WTC11 (cell line): ENCODE measurements around the gene COX6A1. TPM values are rescaled to one million over a fixed set of nuclear protein-coding genes. Genes with fewer than 3 reads are reported as not detected.

Experiments used
- ATAC-seq: fragments of 200-7000 bp; cut with Tn5 transposase; 2 replicates; pipeline ENCODE4 v1.10.0; 2021; ENCODE audit warnings: mild to moderate bottlenecking, moderate library complexity
- CTCF ChIA-PET: fragments of 300-600 bp; sonication (Branson Sonifier 250); formaldehyde crosslinking; loops from one replicate; lab custom pipeline; 2021; ENCODE audit warnings: antibody characterized with exemption; lab: Charles Lee
- POLR2A ChIA-PET: fragments of 350-600 bp; sonication (Branson Sonifier 250); formaldehyde crosslinking; loops from one replicate; lab custom pipeline; 2021; ENCODE audit warnings: antibody characterized with exemption; lab: Charles Lee
- DNase-seq: peaks from one replicate; pipeline ENCODE4 v3.0.0; 2021; ENCODE audit warnings: low spot score
- H3K27ac Mint-ChIP-seq: 2 replicates; pipeline ENCODE4 v1.8.0; 2021; ENCODE audit warnings: mixed read lengths
- H3K27me3 Mint-ChIP-seq: 2 replicates; pipeline ENCODE4 v1.8.0; 2021; ENCODE audit warnings: low read depth, mild to moderate bottlenecking, moderate library complexity, mixed read lengths
- H3K36me3 Mint-ChIP-seq: 2 replicates; pipeline ENCODE4 v1.8.0; 2021; ENCODE audit warnings: mixed read lengths
- H3K4me1 Mint-ChIP-seq: 2 replicates; pipeline ENCODE4 v1.8.0; 2022; ENCODE audit warnings: mixed read lengths
- H3K4me3 Mint-ChIP-seq: 2 replicates; pipeline ENCODE4 v1.8.0; 2021; ENCODE audit warnings: mild to moderate bottlenecking, moderate library complexity, mixed read lengths
- H3K9me3 Mint-ChIP-seq: 2 replicates; pipeline ENCODE4 v1.8.0; 2021; ENCODE audit warnings: mixed read lengths
- ESRRA ChIP-seq: sonication (generic); formaldehyde crosslinking; IDR thresholded peaks from 2 replicates; pipeline ENCODE4 v1.8.1; 2022; ENCODE audit warnings: mild to moderate bottlenecking, missing genetic modification reagents, borderline replicate concordance
- FOXK1 ChIP-seq: sonication (generic); formaldehyde crosslinking; IDR thresholded peaks from 2 replicates; pipeline ENCODE4 v1.8.0; 2022; ENCODE audit warnings: mild to moderate bottlenecking, moderate library complexity, missing genetic modification reagents
- GRHL2 ChIP-seq: fragments of 250-450 bp; sonication (Bioruptor Pico); IDR thresholded peaks from 2 replicates; pipeline ENCODE4 v1.8.0; 2022; ENCODE audit warnings: mild to moderate bottlenecking, moderate library complexity; ENCODE audit not compliant: insufficient replicate concordance, severe bottlenecking
- RELA ChIP-seq: sonication (generic); formaldehyde crosslinking; IDR thresholded peaks from 2 replicates; pipeline ENCODE4 v1.8.1; 2022; ENCODE audit warnings: missing genetic modification reagents, mild to moderate bottlenecking, borderline replicate concordance
- SMAD3 ChIP-seq: sonication (generic); formaldehyde crosslinking; IDR thresholded peaks from 2 replicates; pipeline ENCODE4 v1.8.0; 2022; ENCODE audit warnings: missing genetic modification reagents, mild to moderate bottlenecking, borderline replicate concordance
- SMAD4 ChIP-seq: sonication (generic); formaldehyde crosslinking; IDR thresholded peaks from 2 replicates; pipeline ENCODE4 v1.8.0; 2022; ENCODE audit warnings: mild to moderate bottlenecking, missing genetic modification reagents
- TEAD1 ChIP-seq: sonication (generic); formaldehyde crosslinking; IDR thresholded peaks from 2 replicates; pipeline ENCODE4 v1.8.0; 2022; ENCODE audit warnings: mild to moderate bottlenecking, missing genetic modification reagents
- ZNF121 ChIP-seq: sonication (generic); formaldehyde crosslinking; IDR thresholded peaks from 2 replicates; pipeline ENCODE4 v1.8.0; 2023; ENCODE audit warnings: missing genetic modification reagents
- ZNF423 ChIP-seq: fragments of 250-450 bp; sonication (Bioruptor Pico); IDR thresholded peaks from 2 replicates; pipeline ENCODE4 v2.1.2; 2022; ENCODE audit warnings: mild to moderate bottlenecking, moderate library complexity
- total RNA-seq: library from RNA; stranded (reverse); gene quantifications from 3 replicates; pipeline ENCODE4 v1.2.3, GENCODE V29; 2021
- TF ChIP-seq, protein P1 (sequence below): sonication (generic); formaldehyde crosslinking; IDR thresholded peaks from 2 replicates; pipeline ENCODE4 v1.8.1; 2023; ENCODE audit warnings: mild to moderate bottlenecking, missing genetic modification reagents, moderate library complexity
- TF ChIP-seq, protein P2 (sequence below): fragments of 200-600 bp; IDR thresholded peaks from 2 replicates; pipeline ENCODE4 v1.8.0; 2022; ENCODE audit warnings: antibody characterized with exemption
- TF ChIP-seq, protein P3 (sequence below): sonication (generic); formaldehyde crosslinking; IDR thresholded peaks from 2 replicates; pipeline ENCODE4 v1.8.0; 2023; ENCODE audit warnings: missing genetic modification reagents
- TF ChIP-seq, protein P4 (sequence below): sonication (generic); formaldehyde crosslinking; IDR thresholded peaks from 2 replicates; pipeline ENCODE4 v1.8.1; 2022; ENCODE audit warnings: mild to moderate bottlenecking, moderate library complexity, missing genetic modification reagents

The COX6A1 gene
- total RNA-seq, 1 experiment from 2014 or later, result 573 TPM

DNA sequence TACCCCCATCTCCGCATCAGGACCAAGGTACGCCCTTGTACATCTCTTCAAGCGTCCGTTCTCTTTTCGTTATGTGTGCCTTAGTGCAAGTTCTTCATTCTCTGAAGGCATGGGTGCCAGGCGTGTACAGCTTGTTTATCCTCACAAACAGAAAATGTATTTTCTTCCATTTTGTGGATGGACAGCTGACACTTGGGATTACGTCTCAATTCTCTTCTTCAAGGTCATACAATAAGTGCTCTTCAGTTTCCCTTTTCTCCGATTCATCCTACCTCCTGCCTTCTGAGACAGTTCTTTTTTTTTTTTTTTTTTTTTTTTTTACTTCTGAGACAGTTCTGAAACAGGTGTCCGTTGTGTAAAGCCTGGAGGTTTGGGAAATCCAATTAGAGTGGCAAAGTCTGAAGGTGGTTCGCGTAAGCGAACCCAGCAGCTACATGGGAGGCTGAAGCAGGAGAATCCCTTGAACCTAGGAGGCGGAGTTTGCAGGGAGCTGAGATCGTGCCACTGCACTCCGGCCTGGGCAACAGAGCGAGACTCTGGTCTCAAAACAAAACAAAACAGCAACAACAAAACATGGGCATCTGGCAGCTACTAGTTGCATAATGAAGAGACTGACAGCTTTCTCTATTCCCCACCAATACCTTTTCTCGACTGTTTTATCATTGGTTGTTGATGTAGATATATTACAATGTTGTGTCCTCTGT, 734 bp downstream of the COX6A1 start:
- peak overlapping the region; percentile 99 for H3K27ac Mint-ChIP-seq
- ChIA-PET CTCF (interaction anchor here (0.6 to 4.2 kb wide), 14 partner anchors 9 to 203 kb away, joined by 3 to 22 read pairs (median 4); partner anchors contain the start of genes POP5, SIRT4 and SRSF9), POLR2A (interaction anchor here (0.5 to 1.4 kb wide), 8 partner anchors 16 to 1135 kb away, joined by 3 to 8 read pairs (median 4); partner anchors contain the start of gene RPLP0)

DNA sequence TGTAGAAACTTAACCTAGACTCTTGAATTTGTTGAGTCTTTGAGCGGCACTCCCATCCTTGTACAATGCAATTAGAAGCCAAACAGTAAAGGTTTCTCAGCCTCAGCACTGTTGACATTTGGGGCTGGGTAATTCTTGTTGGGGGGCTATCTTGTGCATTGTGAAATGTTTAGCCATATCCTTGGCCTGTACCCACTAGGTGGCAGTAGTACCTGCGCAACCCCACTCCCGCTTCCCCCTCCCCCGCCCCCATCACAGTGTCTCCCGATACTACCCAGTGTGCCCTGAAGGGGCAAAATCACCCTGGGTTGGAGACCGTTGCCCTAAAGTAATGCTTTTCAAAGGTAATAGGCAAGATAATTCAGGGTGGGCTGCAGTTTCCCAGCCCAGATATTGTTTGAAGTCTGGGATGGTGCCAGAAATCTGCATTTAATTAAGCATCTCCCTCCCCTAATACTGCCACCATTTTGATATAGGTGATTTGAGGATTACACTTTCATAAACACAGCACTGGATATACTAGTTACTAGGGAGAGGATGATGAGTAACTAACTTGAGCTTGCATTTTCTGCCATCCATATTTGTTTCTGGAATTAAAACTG, 1.8 kb downstream of the COX6A1 start:
- ChIA-PET POLR2A (interaction anchor here (0.5 kb wide), 1 partner anchor 117 kb away, joined by 4 read pairs; no protein-coding TSS in a partner anchor), CTCF (interaction anchor here (1.2 to 1.6 kb wide), 5 partner anchors 28 to 138 kb away, joined by 3 to 6 read pairs (median 4); partner anchors contain the start of gene SIRT4)
- peak overlapping the region; percentile 36; the same call in 1 of the 2 replicates for H3K27ac Mint-ChIP-seq

More for the DNA sequence above, 734 bp downstream of the COX6A1 start:
- Mint-ChIP-seq H3K4me1 (peaks cover 14% of the 10 kb centered on the region), H3K9me3 (no peaks in the 10 kb centered on the region), H3K27me3 (no peaks in the 10 kb centered on the region), H3K4me3 (peak overlapping the region; percentile 94), H3K36me3 (peaks cover 27% of the 10 kb centered on the region)
- DNase-seq, result no peak
- no peak for ATAC-seq
- TF ChIP-seq ZNF121 (CRISPR knock-in tag), result 0 out of 2 replicates have a peak, but pooled peaks have one; percentile 2
- TF ChIP-seq ESRRA (CRISPR knock-in tag), result no peak

DNA sequence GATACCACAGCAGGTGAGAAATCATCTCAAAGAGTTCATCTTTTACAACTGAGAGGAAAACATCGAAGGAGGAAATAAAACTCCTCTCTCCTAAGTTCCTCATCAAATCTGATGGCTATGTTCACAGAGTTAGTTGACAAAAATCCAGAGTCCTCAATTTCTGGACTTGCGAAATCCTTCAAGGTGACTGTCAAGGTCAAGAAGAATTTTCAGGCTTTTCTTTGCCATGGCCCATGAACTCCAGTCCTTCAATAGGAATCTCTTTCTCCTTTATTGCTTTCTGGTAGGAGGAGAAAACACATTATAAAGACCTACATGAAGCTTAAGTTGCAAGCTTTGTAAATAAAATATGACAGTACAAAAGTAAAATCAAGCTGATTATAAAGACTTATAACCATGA, 6.8 kb downstream of the COX6A1 start:
- CTCF ChIA-PET, result interaction anchor here (1.0 to 2.6 kb wide), 3 partner anchors 13 to 88 kb away, joined by 4 to 11 read pairs (median 4); no protein-coding TSS in a partner anchor
- POLR2A ChIA-PET, result no interaction called here
- peaks cover 24% of the 10 kb centered on the region for H3K4me1 Mint-ChIP-seq
- H3K36me3 Mint-ChIP-seq, result peaks cover 60% of the 10 kb centered on the region
- no peak for ATAC-seq
- H3K9me3 Mint-ChIP-seq, result no peaks in the 10 kb centered on the region
- peak overlapping the region; percentile 99 for H3K4me3 Mint-ChIP-seq
- H3K27ac Mint-ChIP-seq, result no peak overlapping the region
- no peak for TF ChIP-seq SMAD4
- H3K27me3 Mint-ChIP-seq, result no peaks in the 10 kb centered on the region
- no peak for DNase-seq

More for the DNA sequence above, 1.8 kb downstream of the COX6A1 start:
- H3K27me3 Mint-ChIP-seq, result no peaks in the 10 kb centered on the region
- H3K9me3 Mint-ChIP-seq, result no peaks in the 10 kb centered on the region
- H3K36me3 Mint-ChIP-seq, result peaks cover 38% of the 10 kb centered on the region
- peak; percentile 36 for ATAC-seq
- TF ChIP-seq, protein P1, sequence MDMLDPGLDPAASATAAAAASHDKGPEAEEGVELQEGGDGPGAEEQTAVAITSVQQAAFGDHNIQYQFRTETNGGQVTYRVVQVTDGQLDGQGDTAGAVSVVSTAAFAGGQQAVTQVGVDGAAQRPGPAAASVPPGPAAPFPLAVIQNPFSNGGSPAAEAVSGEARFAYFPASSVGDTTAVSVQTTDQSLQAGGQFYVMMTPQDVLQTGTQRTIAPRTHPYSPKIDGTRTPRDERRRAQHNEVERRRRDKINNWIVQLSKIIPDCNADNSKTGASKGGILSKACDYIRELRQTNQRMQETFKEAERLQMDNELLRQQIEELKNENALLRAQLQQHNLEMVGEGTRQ, result no peak
- TF ChIP-seq, protein P2, sequence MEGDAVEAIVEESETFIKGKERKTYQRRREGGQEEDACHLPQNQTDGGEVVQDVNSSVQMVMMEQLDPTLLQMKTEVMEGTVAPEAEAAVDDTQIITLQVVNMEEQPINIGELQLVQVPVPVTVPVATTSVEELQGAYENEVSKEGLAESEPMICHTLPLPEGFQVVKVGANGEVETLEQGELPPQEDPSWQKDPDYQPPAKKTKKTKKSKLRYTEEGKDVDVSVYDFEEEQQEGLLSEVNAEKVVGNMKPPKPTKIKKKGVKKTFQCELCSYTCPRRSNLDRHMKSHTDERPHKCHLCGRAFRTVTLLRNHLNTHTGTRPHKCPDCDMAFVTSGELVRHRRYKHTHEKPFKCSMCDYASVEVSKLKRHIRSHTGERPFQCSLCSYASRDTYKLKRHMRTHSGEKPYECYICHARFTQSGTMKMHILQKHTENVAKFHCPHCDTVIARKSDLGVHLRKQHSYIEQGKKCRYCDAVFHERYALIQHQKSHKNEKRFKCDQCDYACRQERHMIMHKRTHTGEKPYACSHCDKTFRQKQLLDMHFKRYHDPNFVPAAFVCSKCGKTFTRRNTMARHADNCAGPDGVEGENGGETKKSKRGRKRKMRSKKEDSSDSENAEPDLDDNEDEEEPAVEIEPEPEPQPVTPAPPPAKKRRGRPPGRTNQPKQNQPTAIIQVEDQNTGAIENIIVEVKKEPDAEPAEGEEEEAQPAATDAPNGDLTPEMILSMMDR, result peak; percentile 54; the same call in 1 of the 2 replicates
- TF ChIP-seq, all 79 proteins: peak for 1
- peaks cover 19% of the 10 kb centered on the region for H3K4me1 Mint-ChIP-seq
- DNase-seq, result peak; percentile 76
- peak overlapping the region; percentile 36; the same call in 1 of the 2 replicates for H3K4me3 Mint-ChIP-seq

DNA sequence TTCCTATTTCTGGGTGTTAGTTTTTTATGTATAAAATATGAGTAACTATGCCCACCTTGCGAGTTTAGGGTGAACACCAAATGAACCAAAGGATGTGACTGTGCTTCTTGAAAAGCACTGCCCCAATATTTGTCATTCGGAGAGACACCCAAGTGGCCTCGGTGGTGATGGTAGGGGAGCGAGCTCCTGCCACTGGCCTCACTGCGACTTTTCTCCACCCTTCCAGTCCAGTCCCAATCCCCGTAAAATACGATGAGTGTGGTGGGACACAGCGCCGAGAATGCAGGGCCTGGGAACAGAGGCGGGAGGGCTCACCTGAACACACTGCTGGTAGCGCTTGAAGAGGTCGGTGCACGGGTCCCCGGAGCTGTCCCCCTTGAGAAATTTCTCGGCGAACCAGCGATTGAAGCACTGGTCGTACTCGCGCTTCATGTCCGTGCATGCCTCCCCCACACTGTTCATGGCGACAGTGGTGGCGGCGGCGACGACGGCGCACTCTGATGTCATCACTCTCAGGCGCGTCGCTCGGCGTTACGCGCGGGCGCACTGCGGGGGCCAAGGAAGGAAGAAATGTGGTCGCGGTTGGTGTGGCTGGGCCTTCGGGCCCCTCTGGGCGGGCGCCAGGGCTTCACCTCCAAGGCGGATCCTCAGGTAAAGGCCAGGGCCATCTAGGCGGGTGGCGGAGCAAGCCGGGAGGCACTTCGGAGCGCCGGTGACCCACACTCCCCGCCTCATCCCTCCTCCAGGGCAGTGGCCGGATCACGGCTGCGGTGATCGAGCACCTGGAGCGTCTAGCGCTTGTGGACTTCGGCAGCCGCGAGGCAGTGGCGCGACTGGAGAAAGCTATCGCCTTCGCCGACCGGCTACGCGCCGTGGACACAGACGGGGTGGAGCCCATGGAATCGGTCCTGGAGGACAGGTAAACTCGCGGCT, 8.3 kb downstream of the COX6A1 start, which contains the start of the genes GATC and TRIAP1:
TSS of gene GATC (plus strand) at position 534 of the 933 bp plus-strand sequence. CDS start at position 571, 37 bp downstream.
TSS of gene TRIAP1 (minus strand) at position 474 of the 933 bp plus-strand sequence. CDS start at position 462, 12 bp downstream.
- H3K36me3 Mint-ChIP-seq, result peaks cover 51% of the 10 kb centered on the region
- peaks cover 18% of the 10 kb centered on the region for H3K4me1 Mint-ChIP-seq
- CTCF ChIA-PET, result interaction anchor here (0.8 to 1.3 kb wide), 3 partner anchors 11 to 89 kb away, joined by 4 read pairs; no protein-coding TSS in a partner anchor
- TF ChIP-seq RELA (CRISPR knock-in tag) (no peak), TEAD1 (CRISPR knock-in tag) (peak; percentile 96), GRHL2 (no peak), SMAD3 (CRISPR knock-in tag) (peak; percentile 72; the same call in 1 of the 2 replicates), ZNF423 (CRISPR knock-in tag) (no peak), FOXK1 (CRISPR knock-in tag) (peak; percentile 99)
- TF ChIP-seq, protein P3, sequence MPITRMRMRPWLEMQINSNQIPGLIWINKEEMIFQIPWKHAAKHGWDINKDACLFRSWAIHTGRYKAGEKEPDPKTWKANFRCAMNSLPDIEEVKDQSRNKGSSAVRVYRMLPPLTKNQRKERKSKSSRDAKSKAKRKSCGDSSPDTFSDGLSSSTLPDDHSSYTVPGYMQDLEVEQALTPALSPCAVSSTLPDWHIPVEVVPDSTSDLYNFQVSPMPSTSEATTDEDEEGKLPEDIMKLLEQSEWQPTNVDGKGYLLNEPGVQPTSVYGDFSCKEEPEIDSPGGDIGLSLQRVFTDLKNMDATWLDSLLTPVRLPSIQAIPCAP (CRISPR knock-in tag), result peak; percentile 88
- TF ChIP-seq, protein P4, sequence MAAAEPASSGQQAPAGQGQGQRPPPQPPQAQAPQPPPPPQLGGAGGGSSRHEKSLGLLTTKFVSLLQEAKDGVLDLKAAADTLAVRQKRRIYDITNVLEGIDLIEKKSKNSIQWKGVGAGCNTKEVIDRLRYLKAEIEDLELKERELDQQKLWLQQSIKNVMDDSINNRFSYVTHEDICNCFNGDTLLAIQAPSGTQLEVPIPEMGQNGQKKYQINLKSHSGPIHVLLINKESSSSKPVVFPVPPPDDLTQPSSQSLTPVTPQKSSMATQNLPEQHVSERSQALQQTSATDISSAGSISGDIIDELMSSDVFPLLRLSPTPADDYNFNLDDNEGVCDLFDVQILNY (CRISPR knock-in tag), result peak; percentile 41; the same call in 1 of the 2 replicates
- TF ChIP-seq, protein P1, result peak; percentile 39; the same call in 1 of the 2 replicates

More for the DNA sequence above, 8.3 kb downstream of the COX6A1 start, which contains the start of the genes GATC and TRIAP1:
- ATAC-seq (peak; percentile 85), DNase-seq (peak; percentile 89)
- H3K27ac Mint-ChIP-seq, result peak within 1 kb of the TSS; percentile 99
- peak within 1 kb of the TSS; percentile 99 for H3K4me3 Mint-ChIP-seq
- no peaks in the 10 kb centered on the region for H3K9me3 Mint-ChIP-seq
- POLR2A ChIA-PET, result interaction anchor here (0.6 kb wide), 2 partner anchors 9 to 57 kb away, joined by 3 to 4 read pairs; partner anchors contain the start of gene COX6A1
- H3K27me3 Mint-ChIP-seq, result no peaks in the 10 kb centered on the region
